ENCODE results near the gene NIPSNAP2.
"Not testable (repeated sequence)": the region's sequence is repeated elsewhere in the genome, so short reads cannot be mapped to it uniquely, and the experiment has no call there.

DNA sequence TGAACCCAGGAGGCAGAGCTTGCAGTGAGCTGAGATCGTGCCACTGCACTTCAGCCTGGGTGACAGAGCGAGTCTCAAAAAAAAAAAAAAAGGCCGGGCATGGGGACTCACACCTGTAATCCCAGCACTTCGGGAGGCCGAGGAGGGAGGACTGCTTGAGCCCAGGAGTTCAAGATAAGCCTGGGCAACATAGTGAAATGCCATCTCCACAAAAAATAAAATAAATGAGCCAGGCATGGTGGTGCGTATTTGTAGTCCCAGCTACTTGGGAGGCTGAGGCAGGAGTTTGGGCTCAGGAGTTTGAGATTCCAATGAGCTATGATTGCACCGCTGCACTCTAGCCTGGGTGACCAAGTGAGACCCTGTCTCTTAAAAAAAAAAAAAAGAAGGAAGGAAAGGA is 68.2 kb downstream of the NIPSNAP2 start:
- TF ChIP-seq POLR2AphosphoS5, POLR2A, EP300 (IDR thresholded peaks at IDR 0.05): not testable (repeated sequence)
- TF ChIP-seq, protein P1, sequence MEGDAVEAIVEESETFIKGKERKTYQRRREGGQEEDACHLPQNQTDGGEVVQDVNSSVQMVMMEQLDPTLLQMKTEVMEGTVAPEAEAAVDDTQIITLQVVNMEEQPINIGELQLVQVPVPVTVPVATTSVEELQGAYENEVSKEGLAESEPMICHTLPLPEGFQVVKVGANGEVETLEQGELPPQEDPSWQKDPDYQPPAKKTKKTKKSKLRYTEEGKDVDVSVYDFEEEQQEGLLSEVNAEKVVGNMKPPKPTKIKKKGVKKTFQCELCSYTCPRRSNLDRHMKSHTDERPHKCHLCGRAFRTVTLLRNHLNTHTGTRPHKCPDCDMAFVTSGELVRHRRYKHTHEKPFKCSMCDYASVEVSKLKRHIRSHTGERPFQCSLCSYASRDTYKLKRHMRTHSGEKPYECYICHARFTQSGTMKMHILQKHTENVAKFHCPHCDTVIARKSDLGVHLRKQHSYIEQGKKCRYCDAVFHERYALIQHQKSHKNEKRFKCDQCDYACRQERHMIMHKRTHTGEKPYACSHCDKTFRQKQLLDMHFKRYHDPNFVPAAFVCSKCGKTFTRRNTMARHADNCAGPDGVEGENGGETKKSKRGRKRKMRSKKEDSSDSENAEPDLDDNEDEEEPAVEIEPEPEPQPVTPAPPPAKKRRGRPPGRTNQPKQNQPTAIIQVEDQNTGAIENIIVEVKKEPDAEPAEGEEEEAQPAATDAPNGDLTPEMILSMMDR (IDR thresholded peaks at IDR 0.05) = not testable (repeated sequence)

All from gastroesophageal sphincter (tissue), 3 donors.